ENCODE results near the gene CREG2.

Gene CREG2

GRCh38 chr2:101303688-101304087 is 83.6 kb downstream of the CREG2 start:
- DNase-seq, result no peak

- DNase-seq, result no peak
Observed at GRCh38 chr2:101302016-101302415, 85.3 kb downstream of the CREG2 start.

- no peak for DNase-seq
Observed at GRCh38 chr2:101300836-101301235, 86.5 kb downstream of the CREG2 start.

GRCh38 chr2:101300164-101300563 is 87.1 kb downstream of the CREG2 start:
- no peak for DNase-seq

- DNase-seq, result no peak
Observed at GRCh38 chr2:101299604-101300003, 87.7 kb downstream of the CREG2 start.

- no peak for DNase-seq
Observed at GRCh38 chr2:101297383-101297782, 89.9 kb downstream of the CREG2 start.

GRCh38 chr2:101296371-101296770 is 90.9 kb downstream of the CREG2 start:
- DNase-seq, result no peak

- no peak for DNase-seq
Observed at GRCh38 chr2:101295895-101296294, 91.4 kb downstream of the CREG2 start.

Data from stimulated activated CD8-positive, alpha-beta memory T cell treated with anti-CD3 and anti-CD28 coated beads, Interleukin-4, amount 100 ng/mL, for 48 hours (primary cell).